ENCODE measurements around the gene LHFPL3.

- TF ChIP-seq CTCF (IDR thresholded peaks at IDR 0.05) (no peak), POLR2A (IDR thresholded peaks at IDR 0.05; ENCODE audit: low read depth) (no peak)
These were observed 626.9 kb downstream of the LHFPL3 start for GRCh38 chr7:104955276-104955675.

Measured in esophagus muscularis mucosa (tissue), 3 donors.